DOHH2 (cell line): ENCODE data around the gene VASH1.

Experiments used
- CTCF ChIP-seq: fragments of 200-600 bp; sonication (generic); IDR thresholded peaks from one replicate; pipeline ENCODE4 v1.5.1; 2014; ENCODE audit warnings: antibody characterized with exemption, mild to moderate bottlenecking, low read depth, low read length; ENCODE audit not compliant: poor library complexity, severe bottlenecking
- EZH2phosphoT487 ChIP-seq: fragments of 200-600 bp; sonication (generic); IDR thresholded peaks from 2 replicates; pipeline ENCODE4 v1.6.1; 2017; ENCODE audit warnings: borderline replicate concordance, mild to moderate bottlenecking, antibody characterized with exemption, low read length, moderate library complexity, mixed read lengths

DNA sequence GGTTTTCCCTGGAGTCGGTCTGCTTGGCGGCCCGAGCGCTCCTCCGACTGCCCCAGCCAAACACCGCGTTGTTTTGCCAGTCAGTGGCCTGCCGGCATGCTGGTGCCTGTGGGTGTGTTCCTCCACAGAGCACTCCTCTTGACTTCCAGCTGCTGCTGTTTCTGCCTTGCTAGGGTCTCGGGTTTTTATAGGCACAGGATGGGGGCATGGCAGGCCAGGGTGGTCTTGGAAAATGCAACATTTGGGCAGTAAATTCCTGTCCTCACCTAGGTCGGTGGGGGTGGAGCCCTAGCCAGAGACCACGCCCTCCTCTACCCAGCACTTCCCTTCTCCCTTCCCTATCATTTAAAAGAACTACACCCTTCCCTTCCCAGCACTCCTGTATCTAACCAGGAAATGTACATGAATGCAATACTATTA lies 34.7 kb upstream of the VASH1 start:
- TF ChIP-seq CTCF (no peak), EZH2phosphoT487 (no peak)
